Chondrocyte (in vitro differentiated cells): ENCODE results near the gene SIPA1L3. TPM values are rescaled to one million over a fixed set of nuclear protein-coding genes. Genes with fewer than 3 reads are reported as not detected.

Experiments used
- DNase-seq: peaks from one replicate; pipeline ENCODE4 v3.0.0; 2021; ENCODE audit warnings: mixed read lengths, low spot score
- H3K27ac Mint-ChIP-seq: one replicate; pipeline ENCODE4 v1.8.0; 2021; ENCODE audit warnings: mild to moderate bottlenecking, moderate library complexity, mixed read lengths; ENCODE audit not compliant: unreplicated experiment
- H3K27me3 Mint-ChIP-seq: 2 replicates; pipeline ENCODE4 v1.8.0; 2021; ENCODE audit warnings: low read depth, mixed read lengths
- H3K36me3 Mint-ChIP-seq: 2 replicates; pipeline ENCODE4 v1.8.0; 2021; ENCODE audit warnings: low read depth, mixed read lengths
- H3K4me1 Mint-ChIP-seq: 2 replicates; pipeline ENCODE4 v1.8.0; 2021; ENCODE audit warnings: low read depth, mild to moderate bottlenecking, mixed read lengths
- H3K4me3 Mint-ChIP-seq: one replicate; pipeline ENCODE4 v1.8.0; 2021; ENCODE audit warnings: mild to moderate bottlenecking, moderate library complexity, mixed read lengths; ENCODE audit not compliant: unreplicated experiment
- H3K9me3 Mint-ChIP-seq: 2 replicates; pipeline ENCODE4 v1.8.0; 2021; ENCODE audit warnings: low read depth, mixed read lengths
- CTCF ChIP-seq: fragments of 200-600 bp; sonication (generic); IDR thresholded peaks from 2 replicates; pipeline ENCODE4 v1.5.0; 2021; ENCODE audit warnings: antibody characterized with exemption, mild to moderate bottlenecking, moderate library complexity
- total RNA-seq: library from RNA; stranded (reverse); gene quantifications from 3 replicates; pipeline ENCODE4 v1.2.1, GENCODE V29; 2021

The SIPA1L3 gene
- total RNA-seq, 1 donor from 2014 or later = 17.5 TPM

DNA sequence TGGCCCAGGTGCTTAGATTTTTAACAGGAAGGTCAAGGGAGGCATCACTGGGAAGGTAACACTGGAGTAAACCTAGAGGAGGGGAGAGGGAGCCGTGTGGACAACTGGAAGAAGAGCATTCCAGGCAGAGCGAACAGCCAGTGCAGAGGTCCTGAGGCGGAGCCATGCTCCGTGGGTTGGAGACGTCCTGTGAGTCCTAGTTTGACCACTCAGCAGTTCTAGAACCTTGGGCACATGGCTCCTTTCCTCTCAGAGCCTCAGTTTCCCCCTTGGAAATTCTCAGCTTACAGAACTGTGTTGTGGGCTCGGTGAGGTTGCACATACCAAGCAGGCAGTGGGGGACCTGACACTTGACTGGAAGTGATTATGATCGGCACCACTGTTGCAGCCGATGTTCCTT, 186.1 kb downstream of the SIPA1L3 start:
- no peak for DNase-seq
- Mint-ChIP-seq H3K4me1 (no peaks in the 10 kb centered on the region), H3K36me3 (peaks cover 5% of the 10 kb centered on the region), H3K27ac (no peak overlapping the region), H3K9me3 (no peaks in the 10 kb centered on the region), H3K4me3 (no peak overlapping the region), H3K27me3 (no peaks in the 10 kb centered on the region)
- TF ChIP-seq CTCF = no peak

- no peak for TF ChIP-seq CTCF
- H3K36me3 Mint-ChIP-seq = peaks cover 5% of the 10 kb centered on the region
- no peaks in the 10 kb centered on the region for H3K27me3 Mint-ChIP-seq
- no peak for DNase-seq
- no peaks in the 10 kb centered on the region for H3K4me1 Mint-ChIP-seq
- no peaks in the 10 kb centered on the region for H3K9me3 Mint-ChIP-seq
- H3K4me3 Mint-ChIP-seq = no peak overlapping the region
- H3K27ac Mint-ChIP-seq = no peak overlapping the region
These were observed 186.6 kb downstream of the SIPA1L3 start for GRCh38 chr19:38093587-38093986.

DNA sequence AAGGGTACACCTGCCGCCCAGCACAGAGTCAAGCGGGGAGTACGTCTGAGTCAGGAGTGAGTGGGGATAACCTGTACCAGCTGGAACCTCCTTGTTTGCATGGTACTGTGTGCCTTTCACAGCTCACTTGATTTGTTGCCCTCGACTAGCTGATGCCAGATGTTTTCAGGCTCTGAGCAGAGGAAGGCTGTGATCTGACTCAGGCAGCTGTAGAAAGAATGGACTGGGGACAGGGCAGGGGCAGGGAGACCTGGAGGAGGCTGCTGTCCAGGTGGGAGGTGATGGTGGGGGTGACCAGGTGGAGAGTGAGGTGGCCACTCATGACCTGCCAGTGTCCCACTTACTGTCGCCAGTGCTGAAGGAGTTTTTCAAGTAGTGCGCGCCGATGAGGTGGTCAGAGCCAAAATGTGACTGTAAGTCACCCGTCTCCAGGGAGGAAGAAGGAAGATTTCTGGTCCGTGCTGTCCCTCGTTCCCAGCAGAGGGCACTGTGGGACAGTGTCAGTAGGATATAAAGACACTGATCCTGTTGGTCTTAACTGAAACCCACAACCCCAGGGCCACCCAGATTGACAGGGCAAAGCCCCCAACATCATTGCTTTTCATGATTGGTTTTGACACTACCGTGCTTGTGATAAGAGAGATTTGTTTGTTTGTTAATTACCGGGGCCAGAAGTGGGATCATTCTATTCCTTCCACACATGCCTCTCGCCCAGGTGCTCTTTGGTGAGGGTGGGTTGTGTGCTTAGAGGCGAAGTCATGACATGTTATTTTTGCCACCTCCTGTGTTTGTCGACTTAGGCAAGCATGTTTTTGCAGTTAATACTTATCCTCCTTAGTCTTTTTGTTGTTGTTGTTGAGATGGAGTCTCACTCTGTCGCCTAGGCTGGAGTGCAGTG, 188.7 kb downstream of the SIPA1L3 start:
- Mint-ChIP-seq H3K36me3 (peaks cover 11% of the 10 kb centered on the region), H3K27ac (no peak overlapping the region), H3K4me3 (no peak overlapping the region), H3K9me3 (peaks cover 3% of the 10 kb centered on the region), H3K27me3 (no peaks in the 10 kb centered on the region), H3K4me1 (no peaks in the 10 kb centered on the region)
- TF ChIP-seq CTCF = peak; percentile 86
- no peak for DNase-seq

- Mint-ChIP-seq H3K4me3 (no peak overlapping the region), H3K27ac (no peak overlapping the region), H3K36me3 (peaks cover 12% of the 10 kb centered on the region), H3K9me3 (peaks cover 3% of the 10 kb centered on the region), H3K27me3 (no peaks in the 10 kb centered on the region), H3K4me1 (no peaks in the 10 kb centered on the region)
- TF ChIP-seq CTCF = no peak
- DNase-seq = no peak
These were observed 193.0 kb downstream of the SIPA1L3 start for GRCh38 chr19:38099966-38100365.

DNA sequence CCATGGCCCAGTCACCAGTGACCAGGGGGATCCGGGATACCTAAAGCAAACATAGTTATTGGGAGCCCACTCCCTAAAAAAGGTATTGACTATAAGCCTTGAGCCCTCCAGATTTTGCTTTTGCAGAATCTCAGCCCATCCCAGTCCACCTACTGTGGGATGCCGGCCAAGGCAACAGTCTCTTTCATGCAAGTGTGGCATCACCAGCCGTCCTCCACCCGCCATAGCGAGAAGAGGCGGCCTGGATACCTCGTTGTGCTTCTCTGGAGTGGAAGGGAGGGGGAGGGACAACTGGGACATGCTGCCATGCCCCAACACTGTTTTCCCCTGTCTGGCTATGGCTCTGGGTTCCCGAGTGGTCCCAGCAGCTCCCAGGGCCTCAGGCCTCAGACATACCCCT, 193.6 kb downstream of the SIPA1L3 start:
- Mint-ChIP-seq H3K27me3 (no peaks in the 10 kb centered on the region), H3K27ac (no peak overlapping the region), H3K4me1 (no peaks in the 10 kb centered on the region), H3K9me3 (peaks cover 3% of the 10 kb centered on the region), H3K36me3 (peaks cover 14% of the 10 kb centered on the region), H3K4me3 (no peak overlapping the region)
- TF ChIP-seq CTCF = no peak
- no peak for DNase-seq
